ENCODE measurements around the gene PSEN1. TPM values are rescaled to one million over a fixed set of nuclear protein-coding genes. Genes with fewer than 3 reads are reported as not detected.

The PSEN1 gene
- total RNA-seq, 1 experiment from 2014 or later, result 55.1 TPM

DNA sequence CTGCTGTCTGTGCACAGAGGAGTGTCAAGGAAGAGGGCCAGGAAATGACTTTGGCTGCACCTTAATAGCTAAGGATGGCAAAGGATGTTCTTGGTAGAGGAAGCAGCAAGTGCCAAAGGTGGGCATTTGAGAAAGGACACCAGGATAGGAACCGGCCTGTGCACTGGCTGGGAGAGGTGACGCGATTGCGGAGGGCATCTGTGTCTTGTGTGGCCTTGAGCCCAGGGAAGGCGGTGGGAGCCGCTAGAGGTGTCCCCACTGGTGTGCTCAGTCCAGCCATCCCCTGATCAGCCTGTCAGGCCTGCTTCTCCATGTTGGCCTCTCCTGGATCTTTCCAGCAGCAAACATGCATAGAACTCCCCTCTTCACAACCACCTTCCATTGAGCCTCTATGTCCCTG, 131.2 kb downstream of the PSEN1 start:
- no peak for DNase-seq (ENCODE audit: unreplicated experiment)
- POLR2A ChIA-PET, result interaction anchor here (0.6 kb wide), 1 partner anchor 99 kb away, joined by 3 read pairs; no protein-coding TSS in a partner anchor
- H3K27me3 Mint-ChIP-seq (ENCODE audit: insufficient read depth, unreplicated experiment), result no peaks in the 10 kb centered on the region
- BruUV-seq (replicated peaks), result no TSS peak
- H3K9me3 Mint-ChIP-seq (ENCODE audit: unreplicated experiment), result no peaks in the 10 kb centered on the region
- peak overlapping the region; percentile 6 for H3K27ac Mint-ChIP-seq (ENCODE audit: low read depth, unreplicated experiment)
- intact Hi-C loops (cut with micrococcal nuclease), result no loop called here
- H3K36me3 Mint-ChIP-seq (ENCODE audit: insufficient read depth, unreplicated experiment), result peaks cover 22% of the 10 kb centered on the region
- H3K4me1 Mint-ChIP-seq (ENCODE audit: insufficient read depth, unreplicated experiment), result no peaks in the 10 kb centered on the region
- H3K4me3 Mint-ChIP-seq (ENCODE audit: unreplicated experiment), result no peak overlapping the region
- TF ChIP-seq, protein P1, sequence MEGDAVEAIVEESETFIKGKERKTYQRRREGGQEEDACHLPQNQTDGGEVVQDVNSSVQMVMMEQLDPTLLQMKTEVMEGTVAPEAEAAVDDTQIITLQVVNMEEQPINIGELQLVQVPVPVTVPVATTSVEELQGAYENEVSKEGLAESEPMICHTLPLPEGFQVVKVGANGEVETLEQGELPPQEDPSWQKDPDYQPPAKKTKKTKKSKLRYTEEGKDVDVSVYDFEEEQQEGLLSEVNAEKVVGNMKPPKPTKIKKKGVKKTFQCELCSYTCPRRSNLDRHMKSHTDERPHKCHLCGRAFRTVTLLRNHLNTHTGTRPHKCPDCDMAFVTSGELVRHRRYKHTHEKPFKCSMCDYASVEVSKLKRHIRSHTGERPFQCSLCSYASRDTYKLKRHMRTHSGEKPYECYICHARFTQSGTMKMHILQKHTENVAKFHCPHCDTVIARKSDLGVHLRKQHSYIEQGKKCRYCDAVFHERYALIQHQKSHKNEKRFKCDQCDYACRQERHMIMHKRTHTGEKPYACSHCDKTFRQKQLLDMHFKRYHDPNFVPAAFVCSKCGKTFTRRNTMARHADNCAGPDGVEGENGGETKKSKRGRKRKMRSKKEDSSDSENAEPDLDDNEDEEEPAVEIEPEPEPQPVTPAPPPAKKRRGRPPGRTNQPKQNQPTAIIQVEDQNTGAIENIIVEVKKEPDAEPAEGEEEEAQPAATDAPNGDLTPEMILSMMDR (IDR thresholded peaks at IDR 0.05; ENCODE audit: unreplicated experiment), result no peak
- CTCF ChIA-PET, result interaction anchor here (0.6 kb wide), 2 partner anchors 19 to 27 kb away, joined by 3 to 4 read pairs; no protein-coding TSS in a partner anchor

DNA sequence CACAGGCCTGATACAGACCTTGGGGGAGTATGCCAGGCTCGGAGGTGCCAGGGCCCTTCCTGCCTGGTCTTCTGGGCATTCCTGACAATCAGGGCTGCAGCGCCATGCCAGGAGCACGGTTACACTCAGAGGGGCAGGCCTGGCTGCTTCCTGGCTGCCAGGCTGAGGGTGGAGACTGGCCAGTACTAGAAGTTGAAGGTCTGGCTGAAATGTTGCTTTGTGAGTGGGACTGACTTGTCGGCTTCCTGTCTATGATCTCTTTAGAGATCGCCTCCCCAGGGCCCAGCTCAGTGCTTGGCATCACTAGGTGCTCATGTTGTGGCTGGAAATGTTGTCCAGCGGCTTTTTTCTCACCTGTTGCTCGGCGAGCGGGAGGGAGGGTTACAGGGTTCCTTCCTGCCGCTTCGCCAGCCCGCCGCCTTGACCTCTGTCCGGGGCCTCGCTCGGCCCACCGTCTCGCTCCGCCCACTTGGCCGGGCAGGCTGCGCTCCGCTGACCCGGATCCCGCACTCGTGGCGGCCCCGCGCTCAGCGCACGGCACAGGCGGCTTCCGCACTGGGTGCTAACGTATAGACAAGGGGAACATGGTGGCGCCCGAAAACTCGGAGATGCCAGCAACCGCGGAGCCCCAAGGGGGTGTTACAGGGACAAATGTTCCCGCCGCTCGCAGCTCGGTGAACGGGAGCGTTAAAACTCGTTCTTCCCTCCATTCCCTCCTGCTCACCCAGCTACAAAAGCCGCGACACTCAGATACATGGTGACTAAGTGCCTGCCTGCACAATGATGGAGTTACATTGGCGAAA, 133.6 kb downstream of the PSEN1 start:
- H3K27ac Mint-ChIP-seq (ENCODE audit: low read depth, unreplicated experiment), result no peak overlapping the region
- H3K4me3 Mint-ChIP-seq (ENCODE audit: unreplicated experiment), result no peak overlapping the region
- no peaks in the 10 kb centered on the region for H3K27me3 Mint-ChIP-seq (ENCODE audit: insufficient read depth, unreplicated experiment)

DNA sequence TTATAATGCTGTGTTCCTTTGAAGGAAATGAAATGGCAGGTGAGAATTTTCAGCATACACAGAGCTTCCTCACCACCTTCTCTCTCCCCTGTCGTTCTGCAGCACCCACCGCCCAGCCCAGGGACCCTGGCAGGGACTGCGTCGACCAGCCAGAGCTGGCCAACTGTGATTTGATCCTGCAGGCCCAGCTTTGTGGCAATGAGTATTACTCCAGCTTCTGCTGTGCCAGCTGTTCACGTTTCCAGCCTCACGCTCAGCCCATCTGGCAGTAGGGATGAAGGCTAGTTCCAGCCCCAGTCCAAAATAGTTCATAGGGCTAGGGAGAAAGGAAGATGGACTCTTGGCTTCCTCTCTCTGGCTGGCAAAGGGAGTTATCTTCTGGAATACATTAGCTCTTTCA, 136.1 kb downstream of the PSEN1 start:
- BruUV-seq (replicated peaks), result no TSS peak

More for the DNA sequence above, 133.6 kb downstream of the PSEN1 start:
- intact Hi-C loops (cut with micrococcal nuclease), result no loop called here
- H3K36me3 Mint-ChIP-seq (ENCODE audit: insufficient read depth, unreplicated experiment), result peaks cover 43% of the 10 kb centered on the region
- no TSS peak for BruUV-seq (replicated peaks)
- CTCF ChIA-PET, result interaction anchor here (0.6 to 1.4 kb wide), 2 partner anchors 25 to 239 kb away, joined by 3 to 4 read pairs; no protein-coding TSS in a partner anchor
- no peaks in the 10 kb centered on the region for H3K9me3 Mint-ChIP-seq (ENCODE audit: unreplicated experiment)
- POLR2A ChIA-PET, result interaction anchor here (0.6 kb wide), 2 partner anchors 197 to 372 kb away, joined by 3 read pairs; no protein-coding TSS in a partner anchor
- TF ChIP-seq, protein P1 (IDR thresholded peaks at IDR 0.05; ENCODE audit: unreplicated experiment), result no peak
- H3K4me1 Mint-ChIP-seq (ENCODE audit: insufficient read depth, unreplicated experiment), result no peaks in the 10 kb centered on the region
- DNase-seq (ENCODE audit: unreplicated experiment), result no peak

More for the DNA sequence above, 136.1 kb downstream of the PSEN1 start:
- H3K36me3 Mint-ChIP-seq (ENCODE audit: insufficient read depth, unreplicated experiment), result peaks cover 58% of the 10 kb centered on the region
- DNase-seq (ENCODE audit: unreplicated experiment), result no peak
- no peak overlapping the region for H3K27ac Mint-ChIP-seq (ENCODE audit: low read depth, unreplicated experiment)
- H3K9me3 Mint-ChIP-seq (ENCODE audit: unreplicated experiment), result no peaks in the 10 kb centered on the region
- H3K4me3 Mint-ChIP-seq (ENCODE audit: unreplicated experiment), result no peak overlapping the region
- no peaks in the 10 kb centered on the region for H3K4me1 Mint-ChIP-seq (ENCODE audit: insufficient read depth, unreplicated experiment)
- no peaks in the 10 kb centered on the region for H3K27me3 Mint-ChIP-seq (ENCODE audit: insufficient read depth, unreplicated experiment)
- POLR2A ChIA-PET, result interaction anchor here (0.6 kb wide), 1 partner anchor 199 kb away, joined by 3 read pairs; no protein-coding TSS in a partner anchor
- TF ChIP-seq, protein P1 (IDR thresholded peaks at IDR 0.05; ENCODE audit: unreplicated experiment), result no peak
- CTCF ChIA-PET, result interaction anchor here (0.8 to 1.6 kb wide), 4 partner anchors 23 to 99 kb away, joined by 3 to 7 read pairs (median 4); no protein-coding TSS in a partner anchor
- intact Hi-C loops (cut with micrococcal nuclease), result no loop called here

Other genes starting within 250 kb of the PSEN1 start
- gene DPF3, start 242.4 kb upstream of the PSEN1 start, total RNA-seq (2022), result 1.9 and 2.1 TPM in 2 replicates
- gene DCAF4, start 210.0 kb upstream of the PSEN1 start, total RNA-seq (2022), result 27.9 and 39.4 TPM in 2 replicates
- 13.3 and 17.6 TPM in 2 replicates for gene ZFYVE1, start 109.4 kb upstream of the PSEN1 start, total RNA-seq (2022)
- gene RBM25, start 78.0 kb upstream of the PSEN1 start, total RNA-seq (2022), result 106 and 107 TPM in 2 replicates
- gene PAPLN, start 101.0 kb downstream of the PSEN1 start, total RNA-seq (2022), result 2.1 and 2.8 TPM in 2 replicates